Liver (tissue), 9 donors: Measurements from ENCODE around the gene ADGRA1. TPM values are rescaled to one million over a fixed set of nuclear protein-coding genes. Genes with fewer than 3 reads are reported as not detected.

ENCODE experiments used
- DNase-seq: peaks from one replicate; pipeline ENCODE4 v3.0.0-alpha.2; 2017; ENCODE audit warnings: low spot score
- H3K27ac ChIP-seq, 2 donors: one replicate each; pipeline ENCODE4 v1.7.0; 2013; ENCODE audit warnings: inconsistent platforms in 2 of 2, low read length in 2 of 2, control low read depth in 1 of 2, low read depth in 1 of 2, mild to moderate bottlenecking in 1 of 2
- H3K27me3 ChIP-seq, 4 donors: one replicate each; pipeline versions ENCODE4 v1.6.1 to v1.7.0; 2013; ENCODE audit warnings: low read length in 3 of 4, inconsistent platforms in 1 of 4, mild to moderate bottlenecking in 1 of 4, moderate library complexity in 1 of 4; ENCODE audit not compliant: control insufficient read depth in 4 of 4, insufficient read depth in 4 of 4
- H3K36me3 ChIP-seq, 4 donors: one replicate each; pipeline versions ENCODE4 v1.6.1 to v1.7.0; 2013; ENCODE audit warnings: low read length in 3 of 4, mild to moderate bottlenecking in 3 of 4, low read depth in 1 of 4, moderate library complexity in 1 of 4; ENCODE audit not compliant: control insufficient read depth in 4 of 4, insufficient read depth in 3 of 4
- H3K4me1 ChIP-seq, 4 donors: one replicate each; pipeline versions ENCODE4 v1.6.1 to v1.7.0; 2013; ENCODE audit warnings: low read length in 3 of 4, mild to moderate bottlenecking in 3 of 4, moderate library complexity in 1 of 4; ENCODE audit not compliant: control insufficient read depth in 4 of 4, insufficient read depth in 4 of 4
- H3K4me3 ChIP-seq, 3 donors: one replicate each; pipeline versions ENCODE4 v1.6.1 to v1.7.0; 2013; ENCODE audit warnings: low read length in 3 of 3, control low read depth in 1 of 3, low read depth in 1 of 3, mild to moderate bottlenecking in 1 of 3
- H3K9ac ChIP-seq, 2 donors: one replicate each; pipeline ENCODE4 v1.7.0; 2013; ENCODE audit warnings: low read length in 2 of 2, mild to moderate bottlenecking in 2 of 2, moderate library complexity in 2 of 2, control low read depth in 1 of 2, low read depth in 1 of 2
- H3K9me3 ChIP-seq, 4 donors: one replicate each; pipeline versions ENCODE4 v1.6.1 to v1.7.0; 2013; ENCODE audit warnings: low read length in 3 of 4; ENCODE audit not compliant: control insufficient read depth in 4 of 4
- CTCF ChIP-seq: fragments of 150-350 bp; IDR thresholded peaks from 2 replicates; pipeline ENCODE4 v1.5.1; 2017; ENCODE audit warnings: improper control_type of control experiment, low read depth, low read length; ENCODE audit not compliant: missing input control
- FOXA1 ChIP-seq: IDR thresholded peaks from 2 replicates; pipeline ENCODE4 v1.6.1; 2016; ENCODE audit warnings: antibody characterized with exemption
- FOXA2 ChIP-seq: IDR thresholded peaks from 2 replicates; pipeline ENCODE4 v1.6.1; 2016; ENCODE audit warnings: antibody characterized with exemption
- GABPA ChIP-seq, 2 donors: IDR thresholded peaks in 1 of 2; conservative IDR thresholded peaks in 1 of 2; 2 replicates each; pipeline ENCODE4 v1.6.1; 2016; ENCODE audit warnings: antibody characterized with exemption in 2 of 2, mild to moderate bottlenecking in 1 of 2, moderate library complexity in 1 of 2
- HNF4A ChIP-seq, 2 donors: conservative IDR thresholded peaks; 2 replicates each; pipeline ENCODE4 v1.6.1; 2016; ENCODE audit warnings: antibody characterized with exemption in 2 of 2, mild to moderate bottlenecking in 2 of 2
- HNF4G ChIP-seq: IDR thresholded peaks from 2 replicates; pipeline ENCODE4 v1.6.1; 2016; ENCODE audit warnings: antibody characterized with exemption
- JUND ChIP-seq, 2 donors: IDR thresholded peaks; 2 replicates each; pipeline ENCODE4 v1.6.1; 2016; ENCODE audit warnings: antibody characterized with exemption in 2 of 2
- MAX ChIP-seq: IDR thresholded peaks from 2 replicates; pipeline ENCODE4 v1.6.1; 2016; ENCODE audit warnings: antibody characterized with exemption
- NR2F2 ChIP-seq: IDR thresholded peaks from 2 replicates; pipeline ENCODE4 v1.6.1; 2016; ENCODE audit warnings: antibody characterized with exemption
- RAD21 ChIP-seq, 2 donors: IDR thresholded peaks; 2 replicates each; pipeline ENCODE4 v1.6.1; 2016; ENCODE audit warnings: antibody characterized with exemption in 2 of 2, mild to moderate bottlenecking in 2 of 2
- REST ChIP-seq: IDR thresholded peaks from 2 replicates; pipeline ENCODE4 v1.6.1; 2016; ENCODE audit warnings: antibody characterized with exemption, mild to moderate bottlenecking
- ZBTB33 ChIP-seq: IDR thresholded peaks from 2 replicates; pipeline ENCODE4 v1.6.1; 2016; ENCODE audit warnings: antibody characterized with exemption
- WGBS: extraction: QIAGEN DNeasy Blood & Tissue Kit; methylation state at CpG from one replicate; pipeline ENCODE4 v1.1.7; 2013; 5-methylcytosine and 5-hydroxymethylcytosine counted together
- polyA plus RNA-seq, 2 donors: library from polyadenylated mRNA; stranded (reverse) in 1 of 2; unstranded in 1 of 2; fragments of 200-250 nt in 1 of 2; fragments of >200 nt in 1 of 2; fragmentation: Nextera tagmentation in 1 of 2; extraction: Ambion mirVana in 1 of 2; gene quantifications; one replicate each; pipeline versions ENCODE4 v1.2.1 to v1.2.3, GENCODE V29; 2013 to 2015
- total RNA-seq, 2 donors: library from RNA; depleted of rRNA; stranded (reverse); fragments of >200 nt; gene quantifications; one replicate each; pipeline ENCODE4 v1.2.3, GENCODE V29; 2014
- donor health status: healthy.
- donor health status: healthy.
- donor health status: healthy.
- donor health status: healthy.
- donor health status: healthy.

ADGRA1 gene
- total and polyA plus RNA-seq, 4 donors, result 0.08 to 0.70 (median 0.12) TPM; not detected in 1

GRCh38 chr10:133165556-133166503 lies 78.1 kb downstream of the ADGRA1 start:
- no peak overlapping the region for H3K9ac ChIP-seq
- peaks cover 0 to 27% (median 19%) of the 10 kb centered on the region in 4 donors for H3K4me1 ChIP-seq
- no peak overlapping the region for H3K27ac ChIP-seq
- H3K9me3 ChIP-seq, result no peaks in the 10 kb centered on the region
- H3K36me3 ChIP-seq, result peaks cover 0 to 8% (median 0%) of the 10 kb centered on the region in 4 donors
- WGBS, result 88% methylated on average over 40 of the region's 40 CpGs
- H3K4me3 ChIP-seq, result no peak overlapping the region
- DNase-seq, result no peak
- TF ChIP-seq GABPA (IDR thresholded peaks at IDR 0.05 in 1 of 2, conservative IDR thresholded peaks at IDR 0.05 in 1 of 2), result no peak
- no peaks in the 10 kb centered on the region for H3K27me3 ChIP-seq

- no peaks in the 10 kb centered on the region for H3K27me3 ChIP-seq
- peaks cover 0 to 22% (median 17%) of the 10 kb centered on the region in 4 donors for H3K4me1 ChIP-seq
- H3K9ac ChIP-seq, result no peak overlapping the region
- H3K9me3 ChIP-seq, result no peaks in the 10 kb centered on the region
- H3K36me3 ChIP-seq, result peaks cover 0 to 8% (median 0%) of the 10 kb centered on the region in 4 donors
- DNase-seq, result no peak
- no peak overlapping the region for H3K4me3 ChIP-seq
- WGBS, result 95% methylated on average over 11 of the region's 11 CpGs
- no peak for TF ChIP-seq HNF4A (conservative IDR thresholded peaks at IDR 0.05)
- TF ChIP-seq ZBTB33, result no peak
- no peak for TF ChIP-seq CTCF
- no peak for TF ChIP-seq REST
- no peak for TF ChIP-seq FOXA1
- no peak for TF ChIP-seq FOXA2
- TF ChIP-seq RAD21 (IDR thresholded peaks at IDR 0.05), result no peak
- no peak for TF ChIP-seq MAX
- no peak for TF ChIP-seq JUND (IDR thresholded peaks at IDR 0.05)
- no peak for TF ChIP-seq NR2F2
- TF ChIP-seq GABPA (IDR thresholded peaks at IDR 0.05 in 1 of 2, conservative IDR thresholded peaks at IDR 0.05 in 1 of 2), result no peak
- TF ChIP-seq HNF4G, result no peak
- no peak overlapping the region for H3K27ac ChIP-seq
Observed at GRCh38 chr10:133166504-133166827, 78.7 kb downstream of the ADGRA1 start.
